NCI-H345 treated with DMSO at 0.1 percent for 48 hours (cell line): Measurements from ENCODE around the gene GPLD1.
"Not testable (repeated sequence)": the region's sequence is repeated elsewhere in the genome, so short reads cannot be mapped to it uniquely, and the experiment has no call there.

Experiments
- DNase-seq: peaks from one replicate; lab custom pipeline; 2025; ENCODE audit not compliant: unreplicated experiment; lab: John Stamatoyannopoulos, UW

The GPLD1 gene

GRCh38 chr6:24415753-24416152, 73.6 kb downstream of the GPLD1 start:
- no peak for DNase-seq

GRCh38 chr6:24414531-24414930, 74.8 kb downstream of the GPLD1 start:
- not testable (repeated sequence) for DNase-seq

- DNase-seq, result no peak
Measured at GRCh38 chr6:24412294-24412693, 77.1 kb downstream of the GPLD1 start.

- DNase-seq, result no peak
Measured at GRCh38 chr6:24410622-24411021, 78.8 kb downstream of the GPLD1 start.

- DNase-seq, result no peak
Measured at GRCh38 chr6:24408719-24409410, 80.5 kb downstream of the GPLD1 start.

GRCh38 chr6:24405262-24405661, 84.1 kb downstream of the GPLD1 start:
- DNase-seq, result no peak

GRCh38 chr6:24403501-24403824, 85.9 kb downstream of the GPLD1 start:
- DNase-seq, result no peak

GRCh38 chr6:24402697-24403500, 86.5 kb downstream of the GPLD1 start, which contains the start of gene MRS2:
Gene MRS2 (plus strand): TSS chr6:24402936. CDS start chr6:24403047, 111 bp downstream.
- peak; percentile 85 for DNase-seq

GRCh38 chr6:24401458-24401857, 87.9 kb downstream of the GPLD1 start:
- no peak for DNase-seq

- DNase-seq, result not testable (repeated sequence)
Measured at GRCh38 chr6:24400045-24401039, 89.0 kb downstream of the GPLD1 start.

GRCh38 chr6:24397631-24398030, 91.7 kb downstream of the GPLD1 start:
- no peak for DNase-seq

GRCh38 chr6:24396824-24397223, 92.6 kb downstream of the GPLD1 start:
- no peak for DNase-seq

GRCh38 chr6:24394780-24395437, 94.5 kb downstream of the GPLD1 start:
- no peak for DNase-seq

GRCh38 chr6:24394061-24394779, 95.2 kb downstream of the GPLD1 start:
- no peak for DNase-seq

GRCh38 chr6:24391756-24392405, 97.5 kb downstream of the GPLD1 start:
- no peak for DNase-seq

- no peak for DNase-seq
Measured at GRCh38 chr6:24391208-24391607, 98.2 kb downstream of the GPLD1 start.

GRCh38 chr6:24387818-24388217, 101.6 kb downstream of the GPLD1 start:
- DNase-seq, result no peak

GRCh38 chr6:24385536-24386269, 103.7 kb downstream of the GPLD1 start:
- no peak for DNase-seq
